ENCODE measurements around the gene TBXAS1.

TBXAS1 gene

DNA sequence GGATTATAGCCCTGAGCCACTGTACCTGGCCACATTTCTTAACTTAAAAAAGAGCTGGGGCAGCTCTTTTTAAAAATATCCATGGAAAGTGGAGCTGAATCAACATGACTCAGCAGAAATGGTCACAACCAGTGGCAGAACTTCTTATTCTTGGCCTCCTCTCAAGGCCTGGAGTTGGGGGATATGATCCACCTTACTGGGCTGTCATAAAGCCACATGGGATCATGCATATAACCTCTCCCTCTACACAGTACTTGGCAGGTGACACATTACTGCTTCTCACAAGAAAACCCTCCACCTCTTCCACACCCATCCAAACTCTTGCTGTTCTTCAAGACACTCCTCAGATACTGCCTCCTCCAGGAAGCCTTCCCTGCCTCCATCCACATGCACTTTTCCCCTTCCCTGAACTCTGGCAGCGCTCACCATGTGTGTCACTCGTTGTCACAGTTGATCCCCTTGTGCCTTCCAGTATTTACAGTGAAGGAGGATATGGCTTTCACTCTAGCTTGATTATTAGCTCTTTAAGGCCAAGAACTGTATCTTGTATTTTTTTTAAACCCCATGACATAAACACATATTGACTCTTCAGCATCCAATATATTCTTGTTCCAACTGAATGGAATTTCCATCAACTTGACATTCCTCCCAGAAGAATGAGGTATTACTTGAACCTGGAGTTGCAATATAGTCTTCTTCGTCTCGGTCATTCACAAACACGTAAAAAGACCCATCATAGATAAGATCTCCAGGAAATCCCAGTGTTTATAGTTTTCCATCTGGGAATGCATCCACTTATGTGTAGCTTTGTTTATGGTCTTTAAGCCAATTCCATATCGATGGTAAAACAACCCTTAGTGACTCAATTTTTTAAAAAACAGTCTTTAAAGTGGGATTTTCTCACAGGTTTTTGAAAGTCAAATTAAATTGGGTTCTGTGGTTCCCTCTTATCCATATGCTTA lies 85.5 kb downstream of the TBXAS1 start:
- TF ChIP-seq, protein P1, sequence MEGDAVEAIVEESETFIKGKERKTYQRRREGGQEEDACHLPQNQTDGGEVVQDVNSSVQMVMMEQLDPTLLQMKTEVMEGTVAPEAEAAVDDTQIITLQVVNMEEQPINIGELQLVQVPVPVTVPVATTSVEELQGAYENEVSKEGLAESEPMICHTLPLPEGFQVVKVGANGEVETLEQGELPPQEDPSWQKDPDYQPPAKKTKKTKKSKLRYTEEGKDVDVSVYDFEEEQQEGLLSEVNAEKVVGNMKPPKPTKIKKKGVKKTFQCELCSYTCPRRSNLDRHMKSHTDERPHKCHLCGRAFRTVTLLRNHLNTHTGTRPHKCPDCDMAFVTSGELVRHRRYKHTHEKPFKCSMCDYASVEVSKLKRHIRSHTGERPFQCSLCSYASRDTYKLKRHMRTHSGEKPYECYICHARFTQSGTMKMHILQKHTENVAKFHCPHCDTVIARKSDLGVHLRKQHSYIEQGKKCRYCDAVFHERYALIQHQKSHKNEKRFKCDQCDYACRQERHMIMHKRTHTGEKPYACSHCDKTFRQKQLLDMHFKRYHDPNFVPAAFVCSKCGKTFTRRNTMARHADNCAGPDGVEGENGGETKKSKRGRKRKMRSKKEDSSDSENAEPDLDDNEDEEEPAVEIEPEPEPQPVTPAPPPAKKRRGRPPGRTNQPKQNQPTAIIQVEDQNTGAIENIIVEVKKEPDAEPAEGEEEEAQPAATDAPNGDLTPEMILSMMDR (IDR thresholded peaks at IDR 0.05; ENCODE audit: low read depth, low read length) = no peak
- H3K4me3 ChIP-seq (ENCODE audit: low read depth, low read length) = no peak overlapping the region

DNA sequence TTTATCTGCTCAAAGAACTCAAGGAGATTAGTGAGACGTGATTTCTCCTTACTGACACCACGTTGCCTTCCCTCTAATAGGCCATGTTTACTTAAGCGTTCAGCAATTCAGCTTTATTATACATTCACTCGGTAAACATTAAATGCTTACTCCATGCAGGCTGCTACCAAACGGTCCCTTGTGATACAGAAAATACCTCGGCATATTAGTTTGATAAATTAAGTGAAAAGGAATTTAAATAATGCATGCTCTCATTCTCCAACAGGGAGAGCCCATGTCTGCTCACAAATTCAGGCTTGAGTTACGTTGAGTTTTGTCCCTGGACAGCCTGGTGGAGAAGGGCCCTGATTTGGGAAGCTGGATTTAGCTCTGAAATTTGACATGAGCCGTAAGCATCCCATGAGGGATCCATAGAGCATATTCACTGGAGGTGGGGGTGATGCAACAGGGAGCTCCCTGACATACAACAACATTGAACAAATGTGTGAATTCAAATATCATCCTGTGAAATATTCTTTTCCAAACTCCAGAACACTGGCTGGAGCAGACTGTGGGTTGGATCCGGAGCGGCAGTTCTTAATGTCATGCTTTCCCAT lies 86.3 kb downstream of the TBXAS1 start:
- TF ChIP-seq, protein P1 (IDR thresholded peaks at IDR 0.05; ENCODE audit: low read depth, low read length) = no peak
- H3K4me3 ChIP-seq (ENCODE audit: low read depth, low read length) = no peak overlapping the region

DNA sequence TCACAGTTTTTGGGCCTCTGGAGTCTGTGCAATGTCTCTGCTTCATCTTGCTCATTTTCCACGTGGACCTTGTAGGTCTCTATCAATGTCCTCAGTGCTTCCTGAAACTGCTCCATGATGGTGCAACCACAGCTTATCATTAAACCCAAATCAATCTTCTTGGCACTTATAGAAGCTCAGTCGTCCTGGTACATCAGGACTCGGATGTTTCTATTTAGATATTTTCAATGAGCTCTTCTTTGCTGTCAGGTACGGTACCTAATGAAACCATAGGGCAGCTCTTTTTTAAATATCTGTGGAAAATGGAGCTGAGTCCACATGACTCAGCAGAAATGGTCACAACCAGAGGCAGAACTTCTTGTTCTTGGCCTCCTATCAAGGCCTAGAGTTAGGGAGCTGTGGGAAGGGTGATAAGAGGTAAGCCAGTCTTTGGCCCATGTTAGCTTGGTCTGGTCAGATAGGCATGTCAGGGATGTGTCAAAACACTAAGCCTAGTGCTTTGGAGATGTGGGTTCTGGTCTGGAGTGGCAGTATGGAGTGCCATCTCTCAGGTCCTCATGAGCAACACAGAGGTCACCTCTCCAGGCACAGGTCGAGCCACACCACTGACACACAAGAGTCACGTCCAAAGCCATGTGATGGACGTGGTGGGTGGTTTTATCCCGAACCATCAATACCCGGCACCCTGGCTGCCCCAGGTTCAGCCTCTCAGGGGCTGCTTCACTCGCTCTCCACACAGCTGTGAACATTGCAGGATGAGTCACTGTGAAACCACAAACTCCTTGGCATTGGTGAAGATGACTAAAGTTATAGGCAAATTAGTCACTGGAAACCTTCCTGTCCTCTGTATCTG lies 87.0 kb downstream of the TBXAS1 start:
- no peak overlapping the region for H3K4me3 ChIP-seq (ENCODE audit: low read depth, low read length)
- TF ChIP-seq, protein P1 (IDR thresholded peaks at IDR 0.05; ENCODE audit: low read depth, low read length) = no peak

DNA sequence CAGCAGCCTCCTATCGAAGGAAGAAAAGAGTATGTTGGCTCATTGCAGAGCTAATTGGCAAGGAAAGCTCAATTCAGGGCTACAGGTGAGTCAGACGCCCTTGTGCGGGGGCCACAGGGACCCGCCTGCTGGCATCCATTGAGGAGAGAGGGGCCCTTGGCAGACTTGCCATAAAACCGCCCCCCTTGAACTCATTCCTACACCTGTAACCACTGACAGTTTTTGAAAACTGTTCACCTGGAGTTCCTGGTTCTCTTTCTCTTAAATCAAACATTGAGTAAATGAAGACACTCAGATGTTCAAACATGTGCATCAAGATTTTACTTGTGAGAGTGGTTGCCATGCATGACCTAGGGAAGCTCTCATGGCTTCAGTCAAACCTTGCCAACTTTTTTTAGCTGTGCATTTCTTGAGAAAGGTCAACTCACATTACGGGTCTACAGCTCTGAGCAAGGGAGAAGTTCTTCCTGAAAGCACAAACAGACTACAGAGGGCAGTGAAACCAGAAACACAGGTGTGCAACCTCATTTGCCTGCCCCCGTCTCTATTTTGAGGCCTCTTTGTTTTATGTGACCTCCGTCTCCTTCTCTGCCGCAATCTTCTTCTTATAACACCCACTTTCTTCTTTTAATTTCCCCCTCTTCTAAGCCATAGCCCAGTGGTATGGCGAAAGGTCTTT lies 87.8 kb downstream of the TBXAS1 start:
- TF ChIP-seq, protein P1 (IDR thresholded peaks at IDR 0.05; ENCODE audit: low read depth, low read length) = no peak
- H3K4me3 ChIP-seq (ENCODE audit: low read depth, low read length) = no peak overlapping the region

DNA sequence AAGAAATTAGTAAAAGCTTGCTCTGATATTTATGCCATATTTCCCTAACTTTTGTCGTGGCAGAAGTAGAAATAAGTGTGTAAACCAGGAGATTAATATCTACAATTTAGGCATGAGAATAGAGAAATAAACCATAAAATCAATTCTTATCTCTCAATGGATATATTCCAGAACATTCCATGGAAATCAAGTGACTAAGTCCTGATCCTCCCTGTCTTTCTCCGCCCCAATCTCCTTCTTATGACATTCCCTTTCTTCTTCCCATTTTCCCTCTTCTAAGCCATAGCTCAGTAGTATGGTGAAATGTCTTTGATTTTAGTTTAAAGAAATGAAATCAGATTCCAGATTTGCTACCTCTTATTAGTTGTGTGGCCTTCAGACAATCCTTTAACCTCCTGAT lies 88.8 kb downstream of the TBXAS1 start:
- TF ChIP-seq, protein P1 (IDR thresholded peaks at IDR 0.05; ENCODE audit: low read depth, low read length) = no peak
- H3K4me3 ChIP-seq (ENCODE audit: low read depth, low read length) = no peak overlapping the region

DNA sequence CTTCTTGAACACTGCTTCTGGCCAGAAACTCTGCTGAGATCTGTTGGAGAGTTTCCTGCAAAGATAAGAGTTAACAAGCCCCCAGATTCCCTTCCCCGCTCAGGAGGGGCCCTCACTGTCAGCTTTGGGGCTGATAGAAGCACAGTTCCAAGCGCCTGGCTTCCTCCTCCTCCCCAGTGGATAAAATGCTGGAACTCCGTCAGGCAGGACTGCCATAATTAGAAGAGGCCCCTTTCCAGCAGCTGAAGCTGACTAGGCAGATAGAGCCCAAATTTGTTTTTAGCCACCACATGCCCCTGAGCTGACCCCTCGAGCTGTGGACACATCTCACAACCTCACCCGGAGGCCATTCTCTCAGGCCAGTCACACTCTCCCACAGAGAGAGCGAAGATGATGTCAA lies 89.4 kb downstream of the TBXAS1 start:
- TF ChIP-seq, protein P1 (IDR thresholded peaks at IDR 0.05; ENCODE audit: low read depth, low read length) = no peak
- H3K4me3 ChIP-seq (ENCODE audit: low read depth, low read length) = no peak overlapping the region

Data from WI38 (cell line).